ENCODE measurements around the gene PDIA6. TPM values are rescaled to one million over a fixed set of nuclear protein-coding genes. Genes with fewer than 3 reads are reported as not detected.

PDIA6 gene
- total RNA-seq, 2 donors from 2014 or later, result 402 to 408 TPM

DNA sequence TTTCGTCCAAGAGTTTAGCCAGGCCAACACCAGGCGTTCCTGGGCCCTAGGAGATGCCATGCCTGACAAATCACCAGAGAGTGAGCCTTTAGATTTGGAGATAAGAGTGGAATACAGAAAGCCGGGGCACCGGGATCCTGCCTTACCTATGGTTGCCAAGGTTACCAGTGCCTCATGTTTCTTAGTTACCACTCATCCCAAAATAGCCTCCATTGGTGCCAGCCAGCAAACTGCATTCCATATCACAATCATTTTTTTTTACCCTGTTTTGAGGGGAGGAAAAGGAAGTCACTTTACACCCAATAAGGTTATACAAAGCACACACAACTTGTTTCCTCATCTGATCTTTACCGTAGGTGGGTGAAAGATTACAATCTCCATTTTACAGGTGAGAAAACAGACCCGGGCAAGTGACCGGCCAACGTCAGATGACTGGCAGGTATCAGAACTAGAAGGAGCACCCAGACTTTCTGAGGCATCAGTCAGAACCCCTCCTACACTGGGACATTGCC, 48.3 kb upstream of the PDIA6 start:
- no peaks in the 10 kb centered on the region for H3K4me1 ChIP-seq (ENCODE audit: control insufficient read depth, insufficient read depth, low read length)
- no peak overlapping the region for H3K4me3 ChIP-seq (ENCODE audit: low read length)
- no peaks in the 10 kb centered on the region for H3K27me3 ChIP-seq (ENCODE audit: control insufficient read depth, insufficient read depth, low read length, poor library complexity, severe bottlenecking)
- peaks cover 15% of the 10 kb centered on the region for H3K4me1 Mint-ChIP-seq
- no peaks in the 10 kb centered on the region for H3K9me3 ChIP-seq (ENCODE audit: control insufficient read depth, low read length)
- no peak for DNase-seq
- H3K27me3 Mint-ChIP-seq (ENCODE audit: insufficient read depth), result peaks cover 5% of the 10 kb centered on the region
- no peak overlapping the region for H3K27ac ChIP-seq (ENCODE audit: low read depth, low read length)
- whole genome bisulfite sequencing, 2 experiments (ENCODE audit: insufficient coverage in 1 of 2, insufficient read length in 1 of 2), result 68 to 96% methylated on average over 4 to 8 of the region's 8 CpGs
- no peaks in the 10 kb centered on the region for H3K36me3 Mint-ChIP-seq (ENCODE audit: low read depth)
- TF ChIP-seq, protein P1, sequence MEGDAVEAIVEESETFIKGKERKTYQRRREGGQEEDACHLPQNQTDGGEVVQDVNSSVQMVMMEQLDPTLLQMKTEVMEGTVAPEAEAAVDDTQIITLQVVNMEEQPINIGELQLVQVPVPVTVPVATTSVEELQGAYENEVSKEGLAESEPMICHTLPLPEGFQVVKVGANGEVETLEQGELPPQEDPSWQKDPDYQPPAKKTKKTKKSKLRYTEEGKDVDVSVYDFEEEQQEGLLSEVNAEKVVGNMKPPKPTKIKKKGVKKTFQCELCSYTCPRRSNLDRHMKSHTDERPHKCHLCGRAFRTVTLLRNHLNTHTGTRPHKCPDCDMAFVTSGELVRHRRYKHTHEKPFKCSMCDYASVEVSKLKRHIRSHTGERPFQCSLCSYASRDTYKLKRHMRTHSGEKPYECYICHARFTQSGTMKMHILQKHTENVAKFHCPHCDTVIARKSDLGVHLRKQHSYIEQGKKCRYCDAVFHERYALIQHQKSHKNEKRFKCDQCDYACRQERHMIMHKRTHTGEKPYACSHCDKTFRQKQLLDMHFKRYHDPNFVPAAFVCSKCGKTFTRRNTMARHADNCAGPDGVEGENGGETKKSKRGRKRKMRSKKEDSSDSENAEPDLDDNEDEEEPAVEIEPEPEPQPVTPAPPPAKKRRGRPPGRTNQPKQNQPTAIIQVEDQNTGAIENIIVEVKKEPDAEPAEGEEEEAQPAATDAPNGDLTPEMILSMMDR (conservative IDR thresholded peaks at IDR 0.05), result no peak
- no peak overlapping the region for H3K4me3 Mint-ChIP-seq
- H3K27ac Mint-ChIP-seq, result no peak overlapping the region
- H3K36me3 ChIP-seq (ENCODE audit: control insufficient read depth, insufficient read depth, low read length), result no peaks in the 10 kb centered on the region
- no peak overlapping the region for H3K9ac ChIP-seq (ENCODE audit: extremely low read depth, low read length, poor library complexity, severe bottlenecking)
- no peaks in the 10 kb centered on the region for H3K9me3 Mint-ChIP-seq

DNA sequence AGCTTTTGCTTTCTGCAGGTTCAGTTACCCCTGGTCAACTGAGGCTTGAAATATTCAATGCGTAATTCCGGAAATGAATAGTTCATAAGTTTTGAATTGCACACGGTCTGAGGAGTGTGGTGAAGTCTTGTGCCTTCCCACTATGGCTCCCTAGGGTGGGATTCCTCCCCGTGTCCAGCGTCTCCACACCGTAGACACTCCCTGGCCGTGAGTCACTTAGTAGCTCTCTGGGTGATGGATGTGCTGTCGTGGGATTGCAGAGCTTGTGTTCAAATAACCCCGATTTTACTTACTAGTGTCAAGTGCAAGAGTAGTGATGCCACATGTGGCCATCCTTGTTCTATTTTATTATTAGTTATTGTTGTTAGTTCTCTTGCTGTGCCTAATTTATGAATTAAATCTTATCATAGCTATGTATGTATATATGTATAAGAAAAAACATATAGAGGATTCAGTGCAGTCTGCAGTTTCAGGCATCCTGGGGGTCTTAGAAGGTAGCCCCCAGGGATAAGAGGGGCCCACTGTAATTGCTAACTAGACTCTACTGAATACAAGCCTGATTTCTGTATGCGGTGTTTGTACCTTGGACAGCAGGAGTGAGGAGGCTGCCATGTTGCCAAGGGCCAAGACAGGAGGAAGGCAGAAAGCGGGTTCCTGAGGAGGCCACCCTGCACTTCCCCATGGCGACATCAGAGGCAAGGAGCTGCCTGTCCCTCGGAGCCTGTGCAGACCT, 47.7 kb upstream of the PDIA6 start:
- Mint-ChIP-seq H3K36me3 (ENCODE audit: low read depth) (no peaks in the 10 kb centered on the region), H3K9me3 (no peaks in the 10 kb centered on the region), H3K27ac (no peak overlapping the region), H3K4me1 (peaks cover 15% of the 10 kb centered on the region), H3K27me3 (ENCODE audit: insufficient read depth) (peaks cover 3% of the 10 kb centered on the region), H3K4me3 (no peak overlapping the region)
- Histone ChIP-seq H3K4me1 (ENCODE audit: control insufficient read depth, insufficient read depth, low read length) (no peaks in the 10 kb centered on the region), H3K4me3 (ENCODE audit: low read length) (no peak overlapping the region), H3K36me3 (ENCODE audit: control insufficient read depth, insufficient read depth, low read length) (no peaks in the 10 kb centered on the region), H3K27ac (ENCODE audit: low read depth, low read length) (no peak overlapping the region), H3K27me3 (ENCODE audit: control insufficient read depth, insufficient read depth, low read length, poor library complexity, severe bottlenecking) (no peaks in the 10 kb centered on the region), H3K9me3 (ENCODE audit: control insufficient read depth, low read length) (no peaks in the 10 kb centered on the region), H3K9ac (ENCODE audit: extremely low read depth, low read length, poor library complexity, severe bottlenecking) (no peak overlapping the region)
- WGBS, 2 experiments (ENCODE audit: insufficient coverage in 1 of 2, insufficient read length in 1 of 2), result 93 to 94% methylated on average over 4 to 13 of the region's 13 CpGs
- no peak for DNase-seq
- TF ChIP-seq, protein P1 (conservative IDR thresholded peaks at IDR 0.05), result no peak

DNA sequence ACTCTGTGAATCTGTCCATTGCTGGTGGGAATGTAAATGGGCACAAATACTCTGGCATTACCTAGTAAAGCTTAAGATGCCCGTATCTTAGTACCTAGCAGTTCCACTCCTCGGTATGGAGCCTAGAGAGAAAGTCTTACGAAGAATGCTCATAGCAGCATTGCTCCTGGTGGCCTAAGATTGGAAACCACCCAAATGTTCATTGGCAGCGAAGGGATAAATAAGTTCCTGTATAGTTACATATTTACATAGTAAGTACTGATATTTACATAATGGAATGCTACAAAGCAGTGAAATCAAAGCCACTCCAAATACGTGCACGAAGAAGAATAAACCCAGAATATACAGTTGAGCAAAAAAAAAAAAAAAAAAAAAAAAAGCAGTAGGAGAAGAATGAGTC, 46.7 kb upstream of the PDIA6 start:
- H3K27me3 Mint-ChIP-seq (ENCODE audit: insufficient read depth), result peaks cover 2% of the 10 kb centered on the region
- H3K27ac Mint-ChIP-seq, result no peak overlapping the region
- H3K4me1 Mint-ChIP-seq, result peaks cover 12% of the 10 kb centered on the region
- Histone ChIP-seq H3K27ac (ENCODE audit: low read depth, low read length) (no peak overlapping the region), H3K36me3 (ENCODE audit: control insufficient read depth, insufficient read depth, low read length) (no peaks in the 10 kb centered on the region), H3K9ac (ENCODE audit: extremely low read depth, low read length, poor library complexity, severe bottlenecking) (no peak overlapping the region), H3K9me3 (ENCODE audit: control insufficient read depth, low read length) (no peaks in the 10 kb centered on the region), H3K4me3 (ENCODE audit: low read length) (no peak overlapping the region), H3K4me1 (ENCODE audit: control insufficient read depth, insufficient read depth, low read length) (no peaks in the 10 kb centered on the region), H3K27me3 (ENCODE audit: control insufficient read depth, insufficient read depth, low read length, poor library complexity, severe bottlenecking) (no peaks in the 10 kb centered on the region)
- no peaks in the 10 kb centered on the region for H3K36me3 Mint-ChIP-seq (ENCODE audit: low read depth)
- H3K4me3 Mint-ChIP-seq, result no peak overlapping the region
- no peak for DNase-seq
- TF ChIP-seq, protein P1 (conservative IDR thresholded peaks at IDR 0.05), result no peak
- H3K9me3 Mint-ChIP-seq, result no peaks in the 10 kb centered on the region
- WGBS, 2 experiments (ENCODE audit: insufficient coverage in 1 of 2, insufficient read length in 1 of 2), result 95 to 96% methylated on average over 3 to 5 of the region's 6 CpGs

Measured in endodermal cell (in vitro differentiated cells).